K562 (cell line): ENCODE measurements around the gene CCDC27. TPM values are rescaled to one million over a fixed set of nuclear protein-coding genes. Genes with fewer than 3 reads are reported as not detected.

ENCODE experiments used
- CHCHD3 ChIP-seq: fragments of 250-450 bp; sonication (Bioruptor Pico); IDR thresholded peaks from 2 replicates; pipeline ENCODE4 v2.1.2; 2022; ENCODE audit warnings: mild to moderate bottlenecking
- EHMT2 ChIP-seq: fragments of 450-650 bp; IDR thresholded peaks from 2 replicates; pipeline ENCODE4 v1.6.1; 2018; ENCODE audit warnings: antibody characterized with exemption
- HDAC6 ChIP-seq: IDR thresholded peaks from 2 replicates; pipeline ENCODE4 v1.6.1; 2012; ENCODE audit warnings: low read depth, mild to moderate bottlenecking, control low read depth, inconsistent platforms, low read length, moderate library complexity
- HMG20B ChIP-seq: fragments of 250-450 bp; sonication (Bioruptor Pico); IDR thresholded peaks from 2 replicates; pipeline ENCODE4 v1.5.0; 2021; ENCODE audit warnings: mild to moderate bottlenecking
- MAFF ChIP-seq: IDR thresholded peaks from 2 replicates; pipeline ENCODE4 v1.6.1; 2012; ENCODE audit warnings: low read length, improper control_type of control experiment
- MTA1 ChIP-seq: fragments of 450-650 bp; IDR thresholded peaks from 2 replicates; pipeline ENCODE4 v1.6.1; 2017; ENCODE audit warnings: borderline replicate concordance
- MYC ChIP-seq, 2 experiments: fragments of 250-450 bp in 1 of 2; sonication (Bioruptor Pico) in 1 of 2; IDR thresholded peaks; 2 replicates each; pipeline versions ENCODE4 v1.5.1 to v1.6.1; 2012 to 2021; ENCODE audit warnings: low read depth in 2 of 2, borderline replicate concordance in 1 of 2, improper control_type of control experiment in 1 of 2, low read length in 1 of 2, mild to moderate bottlenecking in 1 of 2, moderate library complexity in 1 of 2
- NEUROD1 ChIP-seq: fragments of 150-350 bp; IDR thresholded peaks from 2 replicates; pipeline ENCODE4 v1.6.1; 2014; ENCODE audit warnings: borderline replicate concordance, low read length, low read depth; ENCODE audit not compliant: partially characterized antibody
- SLC30A9 ChIP-seq: fragments of 250-450 bp; sonication (Bioruptor Pico); IDR thresholded peaks from 2 replicates; pipeline ENCODE4 v1.8.0; 2022; ENCODE audit warnings: mild to moderate bottlenecking, moderate library complexity
- TAF1 ChIP-seq: IDR thresholded peaks from 2 replicates; pipeline ENCODE4 v1.6.1; 2011; ENCODE audit warnings: mild to moderate bottlenecking, low read length, moderate library complexity; ENCODE audit not compliant: insufficient read depth, control insufficient read depth, severe bottlenecking; ENCODE audit errors: extremely low read depth
- YBX1 ChIP-seq: fragments of 450-650 bp; IDR thresholded peaks from 2 replicates; pipeline ENCODE4 v1.7.1; 2016; ENCODE audit warnings: mild to moderate bottlenecking
- ZFPM2 ChIP-seq: fragments of 250-450 bp; sonication (Bioruptor Pico); IDR thresholded peaks from 2 replicates; pipeline ENCODE4 v1.5.1; 2022; ENCODE audit warnings: mild to moderate bottlenecking
- ZNF239 ChIP-seq: fragments of 250-450 bp; sonication (Bioruptor Pico); IDR thresholded peaks from 2 replicates; pipeline ENCODE4 v1.4.0; 2020; ENCODE audit warnings: mild to moderate bottlenecking
- ZNF41 ChIP-seq: fragments of 250-450 bp; sonication (Bioruptor Pico); conservative IDR thresholded peaks from 2 replicates; pipeline ENCODE4 v1.4.0; 2020; ENCODE audit warnings: mild to moderate bottlenecking
- ZNF436 ChIP-seq: fragments of 250-450, 450-650 bp; sonication (Bioruptor Pico); formaldehyde crosslinking; IDR thresholded peaks from 2 replicates; pipeline ENCODE4 v1.7.0; 2020; ENCODE audit warnings: mild to moderate bottlenecking
- ZNF444 ChIP-seq: fragments of 250-450 bp; sonication (Bioruptor Pico); IDR thresholded peaks from 2 replicates; pipeline ENCODE4 v1.4.0; 2020; ENCODE audit warnings: mild to moderate bottlenecking, moderate library complexity
- ZNF507 ChIP-seq: conservative IDR thresholded peaks from 2 replicates; pipeline ENCODE4 v1.6.1; 2017; ENCODE audit warnings: missing genetic modification characterization, missing compliant biosample characterization
- ZNF76 ChIP-seq: fragments of 250-450 bp; sonication (Bioruptor Pico); IDR thresholded peaks from 2 replicates; pipeline ENCODE4 v1.4.0; 2020; ENCODE audit warnings: mild to moderate bottlenecking, moderate library complexity, borderline replicate concordance
- polyA plus RNA-seq, 8 experiments: library from polyadenylated mRNA; depleted of rRNA in 4 of 8; stranded (reverse) in 5 of 8; unstranded in 3 of 8; fragments of >200 nt; fragmentation: Nextera tagmentation in 2 of 8; fragmentation: Illumina TruSeq in 1 of 8; extraction: Ambion mirVana in 2 of 8; extraction: Trizol in 1 of 8; gene quantifications; 2 replicates each; pipeline versions ENCODE4 v1.2.1 to v1.2.3, GENCODE V29; 2011 to 2014; ENCODE audit warnings: inconsistent platforms in 1 of 8, missing spikeins in 1 of 8
- total RNA-seq, 7 experiments: library from RNA; depleted of rRNA in 6 of 7; stranded (reverse); fragments of >200 nt in 6 of 7; fragmentation: Illumina TruSeq in 2 of 7; extraction: Trizol in 2 of 7; gene quantifications; 2 replicates each; pipeline versions ENCODE4 v1.2.1 to v1.2.3, GENCODE V29; 2011 to 2021; ENCODE audit warnings: low replicate concordance in 1 of 7
- TF ChIP-seq, protein P1 (sequence below): fragments of 250-450 bp; sonication (Bioruptor Pico); IDR thresholded peaks from 2 replicates; pipeline ENCODE4 v1.5.0; 2021; ENCODE audit warnings: mild to moderate bottlenecking, borderline replicate concordance
- TF ChIP-seq, protein P2 (sequence below): IDR thresholded peaks from 2 replicates; pipeline ENCODE4 v1.6.1; 2014; ENCODE audit warnings: antibody characterized with exemption
- TF ChIP-seq, protein P3 (sequence below): fragments of 250-450 bp; sonication (Bioruptor Pico); IDR thresholded peaks from 2 replicates; pipeline ENCODE4 v1.9.0; 2021; ENCODE audit warnings: mild to moderate bottlenecking
- TF ChIP-seq, protein P4 (sequence below): sonication (generic); formaldehyde crosslinking; IDR thresholded peaks from 2 replicates; pipeline ENCODE4 v1.8.1; 2023; ENCODE audit warnings: mild to moderate bottlenecking, missing genetic modification reagents
- TF ChIP-seq, protein P5 (sequence below): fragments of 450-650 bp; formaldehyde crosslinking; IDR thresholded peaks from 2 replicates; pipeline ENCODE4 v1.4.0; 2020; ENCODE audit warnings: mild to moderate bottlenecking

The CCDC27 gene
- total and polyA plus RNA-seq, 9 of the 15 experiments (the other 6 are each of a cell fraction or from before 2014, with no cell fraction given), result 0.01 to 0.04 TPM; not detected in 7

DNA sequence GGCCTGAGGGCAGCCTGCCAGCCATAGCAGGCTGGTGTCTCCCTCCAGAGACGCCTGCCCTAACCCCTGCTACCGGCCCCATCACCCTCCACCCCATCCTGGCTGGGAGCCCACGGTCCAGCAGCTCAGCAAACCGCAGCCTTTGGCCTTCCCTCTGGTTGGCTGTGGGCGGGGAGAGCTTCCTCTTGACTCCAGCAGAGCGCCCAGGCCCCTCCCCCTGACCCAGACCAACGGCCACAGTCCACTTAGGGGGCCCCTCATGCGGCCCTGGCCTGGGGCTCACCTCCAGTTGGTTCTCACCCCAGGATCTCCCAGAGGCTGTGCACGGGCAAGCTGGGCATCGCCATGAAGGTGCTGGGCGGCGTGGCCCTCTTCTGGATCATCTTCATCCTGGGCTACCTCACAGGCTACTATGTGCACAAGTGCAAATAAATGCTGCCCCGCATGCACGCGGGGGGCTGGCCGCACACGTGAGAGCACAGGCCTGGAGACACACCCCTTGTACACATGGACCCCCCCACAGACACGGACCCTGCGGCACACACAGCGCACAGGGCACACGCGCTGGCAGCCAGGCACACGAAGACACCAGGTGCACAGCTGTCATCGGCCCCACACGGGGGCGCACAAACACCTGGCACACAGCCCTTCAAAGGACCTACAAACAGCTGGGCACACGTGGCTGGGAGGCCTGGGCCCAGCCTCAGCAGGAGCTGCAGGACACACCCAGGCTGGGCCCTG is 23.4 kb downstream of the CCDC27 start (continued):
- TF ChIP-seq ZNF507, result no peak
- TF ChIP-seq, protein P1, sequence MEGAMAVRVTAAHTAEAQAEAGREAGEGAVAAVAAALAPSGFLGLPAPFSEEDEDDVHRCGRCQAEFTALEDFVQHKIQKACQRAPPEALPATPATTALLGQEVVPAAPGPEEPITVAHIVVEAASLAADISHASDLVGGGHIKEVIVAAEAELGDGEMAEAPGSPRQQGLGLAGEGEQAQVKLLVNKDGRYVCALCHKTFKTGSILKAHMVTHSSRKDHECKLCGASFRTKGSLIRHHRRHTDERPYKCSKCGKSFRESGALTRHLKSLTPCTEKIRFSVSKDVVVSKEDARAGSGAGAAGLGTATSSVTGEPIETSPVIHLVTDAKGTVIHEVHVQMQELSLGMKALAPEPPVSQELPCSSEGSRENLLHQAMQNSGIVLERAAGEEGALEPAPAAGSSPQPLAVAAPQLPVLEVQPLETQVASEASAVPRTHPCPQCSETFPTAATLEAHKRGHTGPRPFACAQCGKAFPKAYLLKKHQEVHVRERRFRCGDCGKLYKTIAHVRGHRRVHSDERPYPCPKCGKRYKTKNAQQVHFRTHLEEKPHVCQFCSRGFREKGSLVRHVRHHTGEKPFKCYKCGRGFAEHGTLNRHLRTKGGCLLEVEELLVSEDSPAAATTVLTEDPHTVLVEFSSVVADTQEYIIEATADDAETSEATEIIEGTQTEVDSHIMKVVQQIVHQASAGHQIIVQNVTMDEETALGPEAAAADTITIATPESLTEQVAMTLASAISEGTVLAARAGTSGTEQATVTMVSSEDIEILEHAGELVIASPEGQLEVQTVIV, result no peak
- TF ChIP-seq, protein P2, sequence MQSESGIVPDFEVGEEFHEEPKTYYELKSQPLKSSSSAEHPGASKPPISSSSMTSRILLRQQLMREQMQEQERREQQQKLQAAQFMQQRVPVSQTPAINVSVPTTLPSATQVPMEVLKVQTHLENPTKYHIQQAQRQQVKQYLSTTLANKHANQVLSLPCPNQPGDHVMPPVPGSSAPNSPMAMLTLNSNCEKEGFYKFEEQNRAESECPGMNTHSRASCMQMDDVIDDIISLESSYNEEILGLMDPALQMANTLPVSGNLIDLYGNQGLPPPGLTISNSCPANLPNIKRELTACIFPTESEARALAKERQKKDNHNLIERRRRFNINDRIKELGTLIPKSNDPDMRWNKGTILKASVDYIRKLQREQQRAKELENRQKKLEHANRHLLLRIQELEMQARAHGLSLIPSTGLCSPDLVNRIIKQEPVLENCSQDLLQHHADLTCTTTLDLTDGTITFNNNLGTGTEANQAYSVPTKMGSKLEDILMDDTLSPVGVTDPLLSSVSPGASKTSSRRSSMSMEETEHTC, result no peak
- no peak for TF ChIP-seq ZNF436 (CRISPR knock-in tag)
- TF ChIP-seq, protein P3, sequence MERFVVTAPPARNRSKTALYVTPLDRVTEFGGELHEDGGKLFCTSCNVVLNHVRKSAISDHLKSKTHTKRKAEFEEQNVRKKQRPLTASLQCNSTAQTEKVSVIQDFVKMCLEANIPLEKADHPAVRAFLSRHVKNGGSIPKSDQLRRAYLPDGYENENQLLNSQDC (CRISPR knock-in tag), result no peak
- TF ChIP-seq CHCHD3 (CRISPR knock-in tag), result peak; percentile 42; the same call in 1 of the 2 replicates
- TF ChIP-seq MYC (IDR thresholded peaks at IDR 0.05; ENCODE audit: low read depth, low read length), result peak; percentile 97
- peak; percentile 88 for TF ChIP-seq MYC (CRISPR knock-in tag; IDR thresholded peaks at IDR 0.05; ENCODE audit: borderline replicate concordance, low read depth)
- TF ChIP-seq ZNF444 (CRISPR knock-in tag), result no peak
- TF ChIP-seq ZNF41 (CRISPR knock-in tag), result no peak
- no peak for TF ChIP-seq TAF1
- no peak for TF ChIP-seq SLC30A9 (CRISPR knock-in tag)
- no peak for TF ChIP-seq ZFPM2
- TF ChIP-seq HMG20B (CRISPR knock-in tag), result no peak
- TF ChIP-seq, protein P4, sequence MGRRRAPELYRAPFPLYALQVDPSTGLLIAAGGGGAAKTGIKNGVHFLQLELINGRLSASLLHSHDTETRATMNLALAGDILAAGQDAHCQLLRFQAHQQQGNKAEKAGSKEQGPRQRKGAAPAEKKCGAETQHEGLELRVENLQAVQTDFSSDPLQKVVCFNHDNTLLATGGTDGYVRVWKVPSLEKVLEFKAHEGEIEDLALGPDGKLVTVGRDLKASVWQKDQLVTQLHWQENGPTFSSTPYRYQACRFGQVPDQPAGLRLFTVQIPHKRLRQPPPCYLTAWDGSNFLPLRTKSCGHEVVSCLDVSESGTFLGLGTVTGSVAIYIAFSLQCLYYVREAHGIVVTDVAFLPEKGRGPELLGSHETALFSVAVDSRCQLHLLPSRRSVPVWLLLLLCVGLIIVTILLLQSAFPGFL (CRISPR knock-in tag), result no peak
- peak; percentile 65 for TF ChIP-seq NEUROD1
- TF ChIP-seq HDAC6, result no peak
- no peak for TF ChIP-seq ZNF76 (CRISPR knock-in tag)
- TF ChIP-seq MTA1, result peak; percentile 61; the same call in 1 of the 2 replicates
- TF ChIP-seq ZNF239 (CRISPR knock-in tag), result no peak
- no peak for TF ChIP-seq MAFF
- TF ChIP-seq, protein P5, sequence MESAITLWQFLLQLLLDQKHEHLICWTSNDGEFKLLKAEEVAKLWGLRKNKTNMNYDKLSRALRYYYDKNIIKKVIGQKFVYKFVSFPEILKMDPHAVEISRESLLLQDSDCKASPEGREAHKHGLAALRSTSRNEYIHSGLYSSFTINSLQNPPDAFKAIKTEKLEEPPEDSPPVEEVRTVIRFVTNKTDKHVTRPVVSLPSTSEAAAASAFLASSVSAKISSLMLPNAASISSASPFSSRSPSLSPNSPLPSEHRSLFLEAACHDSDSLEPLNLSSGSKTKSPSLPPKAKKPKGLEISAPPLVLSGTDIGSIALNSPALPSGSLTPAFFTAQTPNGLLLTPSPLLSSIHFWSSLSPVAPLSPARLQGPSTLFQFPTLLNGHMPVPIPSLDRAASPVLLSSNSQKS (CRISPR knock-in tag), result no peak
- TF ChIP-seq EHMT2, result no peak
- TF ChIP-seq YBX1, result no peak
